Adipocyte (in vitro differentiated cells): Measurements from ENCODE around the gene PIK3R5.

Experiments
- DNase-seq: peaks from one replicate; pipeline ENCODE4 v3.0.0-alpha.2; 2015; ENCODE audit warnings: low read depth
- H3K27me3 ChIP-seq: replicated peaks from 2 replicates; pipeline ENCODE4 v1.7.0; 2013; ENCODE audit warnings: mild to moderate bottlenecking, low read length, moderate library complexity; ENCODE audit not compliant: control insufficient read depth, insufficient read depth
- H3K36me3 ChIP-seq: 2 replicates; pipeline ENCODE4 v1.7.0; 2013; ENCODE audit warnings: low read length, mild to moderate bottlenecking, moderate library complexity; ENCODE audit not compliant: control insufficient read depth, insufficient read depth, severe bottlenecking
- H3K4me1 ChIP-seq: 2 replicates; pipeline ENCODE4 v1.7.0; 2013; ENCODE audit warnings: mild to moderate bottlenecking, low read length, moderate library complexity; ENCODE audit not compliant: control insufficient read depth, insufficient read depth
- H3K4me3 ChIP-seq: 2 replicates; pipeline ENCODE4 v1.7.0; 2013; ENCODE audit warnings: mild to moderate bottlenecking, low read length, moderate library complexity
- H3K9ac ChIP-seq: 2 replicates; pipeline ENCODE4 v1.7.0; 2013; ENCODE audit warnings: mild to moderate bottlenecking, low read length, moderate library complexity
- H3K9me3 ChIP-seq: 2 replicates; pipeline ENCODE4 v1.7.0; 2013; ENCODE audit warnings: mild to moderate bottlenecking, low read length, moderate library complexity; ENCODE audit not compliant: control insufficient read depth

PIK3R5 gene

GRCh38 chr17:8935191-8935590 is 30.3 kb downstream of the PIK3R5 start:
- Histone ChIP-seq H3K36me3 (no peaks in the 10 kb centered on the region), H3K4me3 (no peak overlapping the region), H3K4me1 (no peaks in the 10 kb centered on the region), H3K9ac (no peak overlapping the region), H3K9me3 (peaks cover 16% of the 10 kb centered on the region), H3K27me3 (no peaks in the 10 kb centered on the region)
- no peak for DNase-seq

GRCh38 chr17:8934346-8934745 is 31.2 kb downstream of the PIK3R5 start:
- no peak overlapping the region for H3K9ac ChIP-seq

DNA sequence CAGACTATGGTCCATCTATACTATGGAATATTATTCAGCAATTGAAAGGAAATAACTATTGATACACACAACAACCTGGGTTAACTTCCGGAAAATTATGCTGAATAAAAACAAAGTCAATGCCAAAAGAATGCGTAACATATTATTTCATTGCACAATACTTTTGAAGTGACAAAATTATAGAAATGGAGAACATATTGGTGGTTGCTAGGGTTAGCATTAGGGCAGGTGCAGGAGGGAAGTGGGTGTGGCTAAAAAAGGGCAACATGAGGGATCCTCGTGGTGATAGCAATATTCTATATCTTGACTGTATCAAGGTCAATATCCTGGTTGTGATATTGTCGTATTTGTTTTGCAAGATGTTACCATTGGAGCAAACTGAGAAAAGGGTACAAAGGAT is 34.9 kb downstream of the PIK3R5 start:
- H3K36me3 ChIP-seq, result no peaks in the 10 kb centered on the region
- DNase-seq, result no peak
- no peaks in the 10 kb centered on the region for H3K4me1 ChIP-seq
- no peaks in the 10 kb centered on the region for H3K27me3 ChIP-seq
- no peak overlapping the region for H3K9ac ChIP-seq
- peaks cover 51% of the 10 kb centered on the region for H3K9me3 ChIP-seq
- no peak overlapping the region for H3K4me3 ChIP-seq

More at GRCh38 chr17:8934346-8934745, 31.2 kb downstream of the PIK3R5 start:
- H3K27me3 ChIP-seq, result no peaks in the 10 kb centered on the region
- DNase-seq, result no peak
- H3K36me3 ChIP-seq, result no peaks in the 10 kb centered on the region
- H3K4me3 ChIP-seq, result no peak overlapping the region
- H3K9me3 ChIP-seq, result peaks cover 24% of the 10 kb centered on the region
- H3K4me1 ChIP-seq, result no peaks in the 10 kb centered on the region

- Histone ChIP-seq H3K9me3 (peaks cover 59% of the 10 kb centered on the region), H3K9ac (no peak overlapping the region), H3K27me3 (no peaks in the 10 kb centered on the region), H3K36me3 (no peaks in the 10 kb centered on the region), H3K4me1 (no peaks in the 10 kb centered on the region), H3K4me3 (no peak overlapping the region)
- DNase-seq, result no peak
These were observed 37.2 kb downstream of the PIK3R5 start for GRCh38 chr17:8928347-8928746.

DNA sequence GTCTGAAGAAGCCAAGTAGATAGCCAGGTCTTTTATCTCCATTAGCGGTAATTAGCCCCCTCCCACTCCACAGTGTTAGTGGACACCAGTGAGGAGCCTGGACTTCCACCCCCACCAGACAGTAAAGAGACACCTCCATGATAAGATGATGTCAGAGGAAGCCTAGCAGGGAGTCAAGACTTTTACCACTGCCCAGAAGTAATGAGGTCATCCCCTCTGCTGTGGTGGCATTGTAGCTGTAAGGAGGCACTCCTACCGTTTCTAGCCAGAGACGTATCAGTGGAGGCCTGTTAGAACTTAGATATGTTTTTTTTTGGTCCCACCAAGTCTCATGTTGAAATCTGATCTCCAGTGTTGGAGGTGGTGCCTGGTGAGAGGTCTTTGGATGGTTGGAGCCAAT is 38.1 kb downstream of the PIK3R5 start:
- Histone ChIP-seq H3K4me1 (peaks cover 6% of the 10 kb centered on the region), H3K4me3 (no peak overlapping the region), H3K36me3 (no peaks in the 10 kb centered on the region), H3K9me3 (peaks cover 59% of the 10 kb centered on the region), H3K9ac (no peak overlapping the region), H3K27me3 (no peaks in the 10 kb centered on the region)
- DNase-seq, result no peak

GRCh38 chr17:8925808-8926207 is 39.7 kb downstream of the PIK3R5 start:
- H3K4me3 ChIP-seq, result no peak overlapping the region
- H3K36me3 ChIP-seq, result no peaks in the 10 kb centered on the region
- no peak overlapping the region for H3K9ac ChIP-seq
- DNase-seq, result no peak
- H3K27me3 ChIP-seq, result no peaks in the 10 kb centered on the region
- H3K4me1 ChIP-seq, result peaks cover 10% of the 10 kb centered on the region
- peaks cover 54% of the 10 kb centered on the region for H3K9me3 ChIP-seq

DNA sequence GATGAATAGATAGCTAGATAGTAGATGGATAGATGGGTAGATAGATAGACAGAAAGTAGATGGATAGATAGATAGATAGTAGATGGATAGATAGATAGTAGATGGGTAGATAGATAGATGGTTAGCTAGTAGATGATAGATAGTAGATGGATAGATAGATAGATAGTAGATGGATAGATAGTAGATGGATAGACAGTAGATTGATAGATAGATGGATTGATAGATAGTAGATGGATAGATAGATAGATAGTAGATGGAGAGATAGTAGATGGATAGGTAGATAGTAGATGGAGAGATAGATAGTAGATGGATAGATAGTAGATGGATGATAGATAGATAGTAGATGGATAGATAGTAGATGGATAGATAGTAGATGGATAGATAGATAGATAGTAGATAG is 40.4 kb downstream of the PIK3R5 start:
- no peak for DNase-seq
- H3K27me3 ChIP-seq, result no peaks in the 10 kb centered on the region
- peaks cover 10% of the 10 kb centered on the region for H3K4me1 ChIP-seq
- peaks cover 47% of the 10 kb centered on the region for H3K9me3 ChIP-seq
- no peaks in the 10 kb centered on the region for H3K36me3 ChIP-seq
- H3K4me3 ChIP-seq, result no peak overlapping the region
- H3K9ac ChIP-seq, result no peak overlapping the region

DNA sequence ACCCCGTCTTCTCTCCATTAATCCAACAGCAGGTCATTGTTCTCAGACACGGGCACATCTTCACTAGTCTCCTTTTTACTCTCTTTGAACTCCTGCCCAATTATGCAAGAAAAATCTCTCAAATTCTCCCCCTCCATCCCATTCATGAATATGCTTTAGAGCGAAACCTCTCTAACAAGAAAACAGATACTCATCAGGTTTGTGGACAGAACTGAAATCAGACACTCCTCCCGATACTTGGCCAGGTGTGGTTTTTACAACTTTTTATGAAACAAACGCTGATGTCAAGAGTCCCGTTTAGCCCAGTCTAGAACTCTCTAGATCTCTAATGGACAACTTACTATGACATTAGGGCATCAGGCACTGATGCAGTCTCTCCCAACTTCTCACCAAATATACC is 40.9 kb downstream of the PIK3R5 start:
- Histone ChIP-seq H3K4me3 (no peak overlapping the region), H3K27me3 (no peaks in the 10 kb centered on the region), H3K4me1 (peaks cover 10% of the 10 kb centered on the region), H3K9me3 (peaks cover 42% of the 10 kb centered on the region), H3K9ac (no peak overlapping the region), H3K36me3 (no peaks in the 10 kb centered on the region)
- DNase-seq, result no peak

DNA sequence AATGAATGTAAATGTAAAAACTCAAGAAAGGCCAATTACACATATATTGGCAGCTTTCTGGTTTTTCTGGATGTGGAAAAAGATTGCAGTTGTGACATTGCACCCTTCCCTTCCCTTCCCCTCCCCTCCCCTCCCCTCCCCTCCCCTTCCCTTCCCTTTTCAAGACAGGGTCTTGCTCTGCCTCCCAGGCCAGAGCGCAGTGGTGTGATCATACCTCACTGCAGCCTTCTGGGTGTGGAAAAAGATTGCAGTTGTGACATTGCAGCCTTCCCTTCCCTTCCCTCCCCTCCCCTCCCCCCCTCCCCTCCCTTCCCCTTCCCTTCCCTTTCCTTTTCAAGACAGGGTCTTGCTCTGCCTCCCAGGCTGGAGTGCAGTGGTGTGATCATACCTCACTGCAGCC is 41.7 kb downstream of the PIK3R5 start:
- Histone ChIP-seq H3K36me3 (no peaks in the 10 kb centered on the region), H3K4me1 (peaks cover 10% of the 10 kb centered on the region), H3K27me3 (no peaks in the 10 kb centered on the region), H3K4me3 (no peak overlapping the region), H3K9ac (no peak overlapping the region), H3K9me3 (peaks cover 38% of the 10 kb centered on the region)
- no peak for DNase-seq

DNA sequence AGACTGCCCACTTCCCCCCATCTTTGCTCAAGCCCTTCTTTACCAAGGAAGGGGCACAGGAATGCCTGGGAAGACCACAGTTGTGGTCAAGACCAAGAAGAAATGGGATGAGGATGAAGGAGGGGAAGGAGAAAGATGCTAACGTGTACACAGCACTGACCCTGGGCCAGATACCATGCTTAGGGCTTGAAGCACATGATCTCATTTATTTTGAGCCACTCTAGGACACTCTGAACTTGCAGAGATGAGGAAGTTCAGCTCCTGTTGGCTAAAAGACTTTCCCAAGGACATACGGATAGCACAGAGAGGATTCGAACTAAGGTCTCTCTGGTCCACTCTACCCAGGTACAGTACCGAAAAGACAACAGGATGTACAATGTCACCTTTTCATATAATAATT is 42.6 kb downstream of the PIK3R5 start:
- Histone ChIP-seq H3K4me3 (no peak overlapping the region), H3K27me3 (no peaks in the 10 kb centered on the region), H3K4me1 (peaks cover 10% of the 10 kb centered on the region), H3K36me3 (no peaks in the 10 kb centered on the region), H3K9me3 (peaks cover 32% of the 10 kb centered on the region), H3K9ac (no peak overlapping the region)
- no peak for DNase-seq

GRCh38 chr17:8922451-8922850 is 43.1 kb downstream of the PIK3R5 start:
- DNase-seq, result peak; percentile 86
- Histone ChIP-seq H3K27me3 (no peaks in the 10 kb centered on the region), H3K9me3 (peaks cover 31% of the 10 kb centered on the region)

DNA sequence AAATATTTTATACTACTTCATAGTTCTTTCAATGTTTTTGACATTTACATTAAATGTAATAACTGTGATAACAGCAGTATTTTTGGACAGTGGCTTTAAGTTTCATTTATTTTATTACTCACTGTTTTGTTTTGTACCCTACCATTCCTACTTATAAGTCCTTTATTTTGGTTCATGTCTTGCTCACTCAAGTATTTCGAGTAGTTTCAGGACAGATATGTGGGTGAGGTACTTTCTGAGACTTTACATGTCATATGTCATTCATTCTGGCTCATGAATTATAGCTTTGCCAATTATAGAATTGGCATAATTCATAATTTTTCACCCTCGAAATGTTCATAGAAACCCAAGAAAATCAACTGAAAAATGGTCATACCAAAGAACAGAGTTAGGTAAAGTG is 44.4 kb downstream of the PIK3R5 start:
- no peak for DNase-seq
- no peak overlapping the region for H3K4me3 ChIP-seq

More at GRCh38 chr17:8922451-8922850, 43.1 kb downstream of the PIK3R5 start:
- Histone ChIP-seq H3K9ac (no peak overlapping the region), H3K36me3 (no peaks in the 10 kb centered on the region), H3K4me1 (peaks cover 10% of the 10 kb centered on the region), H3K4me3 (no peak overlapping the region)

More for the DNA sequence above, 44.4 kb downstream of the PIK3R5 start:
- Histone ChIP-seq H3K36me3 (no peaks in the 10 kb centered on the region), H3K27me3 (no peaks in the 10 kb centered on the region), H3K9me3 (peaks cover 23% of the 10 kb centered on the region), H3K9ac (no peak overlapping the region), H3K4me1 (peaks cover 10% of the 10 kb centered on the region)
